ENCODE measurements around the gene CLSTN1.
A peak's percentile ranks its signal among the peaks of the same experiment; 100 is the strongest.
"Not testable (repeated sequence)": the region's sequence is repeated elsewhere in the genome, so short reads cannot be mapped to it uniquely, and the experiment has no call there.

CLSTN1 gene

DNA sequence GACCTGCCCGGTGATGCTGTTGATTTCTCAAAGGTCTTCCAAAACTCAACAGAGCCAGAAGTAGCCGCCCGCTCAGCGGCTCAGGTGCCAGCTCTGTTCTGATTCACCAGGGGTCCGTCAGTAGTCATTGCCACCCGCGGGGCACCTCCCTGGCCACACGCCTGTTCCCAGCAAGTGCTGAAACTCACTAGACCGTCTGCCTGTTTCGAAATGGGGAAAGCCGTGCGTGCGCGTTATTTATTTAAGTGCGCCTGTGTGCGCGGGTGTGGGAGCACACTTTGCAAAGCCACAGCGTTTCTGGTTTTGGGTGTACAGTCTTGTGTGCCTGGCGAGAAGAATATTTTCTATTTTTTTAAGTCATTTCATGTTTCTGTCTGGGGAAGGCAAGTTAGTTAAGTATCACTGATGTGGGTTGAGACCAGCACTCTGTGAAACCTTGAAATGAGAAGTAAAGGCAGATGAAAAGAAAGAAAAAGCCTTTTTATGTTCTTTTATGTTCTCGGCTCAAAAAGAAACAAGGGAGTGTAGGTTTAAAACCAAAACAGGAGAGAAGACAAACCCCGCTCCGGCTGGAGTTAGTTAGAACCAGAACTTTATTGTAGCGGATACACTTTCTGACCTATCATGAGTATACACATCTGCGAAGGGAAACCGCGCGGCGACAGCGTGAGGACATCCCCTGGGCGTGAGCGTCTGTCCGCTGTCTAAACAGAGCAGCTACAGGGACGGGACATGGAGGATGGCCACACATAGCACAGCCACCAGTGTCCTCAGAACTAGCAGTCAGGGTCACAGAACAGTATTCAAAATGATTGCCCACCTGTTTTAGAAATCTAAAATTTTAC, 95.1 kb downstream of the CLSTN1 start:
- no peak for DNase-seq (ENCODE audit: low read depth)

GRCh38 chr1:9726905-9727595, 96.7 kb downstream of the CLSTN1 start:
- DNase-seq (ENCODE audit: low read depth) = no peak

DNA sequence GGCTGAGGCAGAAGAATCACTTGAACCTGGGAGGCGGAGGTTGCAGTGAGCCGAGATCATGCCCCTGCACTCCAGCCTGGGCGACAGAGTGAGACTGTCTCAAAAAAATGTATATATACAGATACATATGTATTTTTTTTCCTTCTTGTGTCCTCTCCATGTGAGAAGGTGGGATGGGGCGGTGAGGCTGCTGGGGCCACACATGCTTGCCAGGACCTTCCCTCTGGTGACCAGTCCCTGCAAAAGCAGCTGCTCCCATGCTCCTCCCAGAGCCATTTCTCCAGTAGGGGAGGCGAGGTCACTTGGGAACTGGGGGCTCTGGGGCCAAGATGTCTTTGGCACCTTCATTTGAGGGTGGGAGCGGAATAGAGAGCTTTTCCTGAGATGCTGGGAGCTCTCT, 97.4 kb downstream of the CLSTN1 start:
- no peak for DNase-seq (ENCODE audit: low read depth)

GRCh38 chr1:9724706-9725476, 98.9 kb downstream of the CLSTN1 start:
- DNase-seq (ENCODE audit: low read depth) = peak; percentile 37

DNA sequence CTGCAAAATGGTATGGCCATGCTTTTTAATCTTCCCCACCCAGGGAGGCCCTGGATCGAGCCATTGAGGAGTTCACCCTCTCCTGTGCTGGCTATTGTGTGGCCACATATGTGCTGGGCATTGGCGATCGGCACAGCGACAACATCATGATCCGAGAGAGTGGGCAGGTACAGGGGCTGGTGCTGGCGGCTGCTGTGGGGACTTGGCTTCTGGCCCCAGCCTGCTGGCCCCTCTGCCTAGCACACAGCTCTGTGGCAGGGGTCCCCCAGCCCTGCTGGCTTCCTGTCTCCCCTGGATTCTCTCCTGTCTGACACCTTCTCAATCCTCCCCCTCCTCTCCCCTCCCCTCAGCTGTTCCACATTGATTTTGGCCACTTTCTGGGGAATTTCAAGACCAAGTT, 99.8 kb downstream of the CLSTN1 start:
- no peak for DNase-seq (ENCODE audit: low read depth)

DNA sequence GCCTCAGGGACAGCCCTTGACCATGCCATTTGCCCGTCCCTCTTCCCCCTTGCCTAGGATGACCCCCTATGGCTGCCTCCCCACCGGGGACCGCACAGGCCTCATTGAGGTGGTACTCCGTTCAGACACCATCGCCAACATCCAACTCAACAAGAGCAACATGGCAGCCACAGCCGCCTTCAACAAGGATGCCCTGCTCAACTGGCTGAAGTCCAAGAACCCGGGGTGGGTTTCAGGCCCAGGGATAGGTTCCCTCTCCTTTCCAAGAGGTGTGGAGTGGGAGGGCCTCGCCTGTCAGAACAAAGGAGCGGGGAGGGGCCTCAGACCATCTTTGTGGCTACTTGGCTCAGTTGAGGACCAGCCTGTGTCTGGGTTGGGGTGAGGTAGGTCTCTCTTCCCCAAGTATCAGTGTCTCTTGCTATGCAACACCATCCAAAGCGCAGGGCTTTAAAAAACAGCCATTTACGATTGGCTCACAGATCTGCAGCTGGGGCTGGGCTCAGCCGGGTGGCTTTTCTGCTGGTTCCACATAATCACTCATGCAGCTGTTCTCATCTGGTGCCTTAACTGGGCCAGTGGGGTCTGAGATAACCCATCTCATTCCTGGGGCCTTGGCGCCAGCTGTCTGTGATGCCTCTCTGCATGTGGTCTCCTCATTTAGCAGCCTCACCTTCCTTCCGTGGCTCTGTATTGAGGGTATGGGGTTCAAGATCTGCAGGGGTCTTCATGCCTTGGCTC, 100.5 kb downstream of the CLSTN1 start:
- no peak for DNase-seq (ENCODE audit: low read depth)

DNA sequence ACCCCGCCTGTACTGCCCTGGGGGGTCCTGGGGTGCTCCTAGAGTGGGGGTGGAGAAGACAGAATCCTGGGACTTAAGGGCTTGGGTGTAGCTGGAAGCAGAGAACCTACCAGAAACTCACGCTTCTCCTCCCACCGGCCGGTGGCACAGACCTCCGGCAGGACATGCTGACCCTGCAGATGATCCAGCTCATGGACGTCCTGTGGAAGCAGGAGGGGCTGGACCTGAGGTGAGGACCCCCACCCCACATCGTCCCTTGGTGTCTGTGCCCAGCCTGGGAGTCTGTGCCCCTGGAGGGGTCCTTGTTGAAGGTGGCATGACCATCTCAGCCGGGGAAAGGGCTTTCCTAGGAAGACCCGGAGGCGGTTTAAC, 101.4 kb downstream of the CLSTN1 start:
- no peak for DNase-seq (ENCODE audit: low read depth)

- no peak for DNase-seq (ENCODE audit: low read depth)
Observed at GRCh38 chr1:9721606-9722377, 102.0 kb downstream of the CLSTN1 start.

DNA sequence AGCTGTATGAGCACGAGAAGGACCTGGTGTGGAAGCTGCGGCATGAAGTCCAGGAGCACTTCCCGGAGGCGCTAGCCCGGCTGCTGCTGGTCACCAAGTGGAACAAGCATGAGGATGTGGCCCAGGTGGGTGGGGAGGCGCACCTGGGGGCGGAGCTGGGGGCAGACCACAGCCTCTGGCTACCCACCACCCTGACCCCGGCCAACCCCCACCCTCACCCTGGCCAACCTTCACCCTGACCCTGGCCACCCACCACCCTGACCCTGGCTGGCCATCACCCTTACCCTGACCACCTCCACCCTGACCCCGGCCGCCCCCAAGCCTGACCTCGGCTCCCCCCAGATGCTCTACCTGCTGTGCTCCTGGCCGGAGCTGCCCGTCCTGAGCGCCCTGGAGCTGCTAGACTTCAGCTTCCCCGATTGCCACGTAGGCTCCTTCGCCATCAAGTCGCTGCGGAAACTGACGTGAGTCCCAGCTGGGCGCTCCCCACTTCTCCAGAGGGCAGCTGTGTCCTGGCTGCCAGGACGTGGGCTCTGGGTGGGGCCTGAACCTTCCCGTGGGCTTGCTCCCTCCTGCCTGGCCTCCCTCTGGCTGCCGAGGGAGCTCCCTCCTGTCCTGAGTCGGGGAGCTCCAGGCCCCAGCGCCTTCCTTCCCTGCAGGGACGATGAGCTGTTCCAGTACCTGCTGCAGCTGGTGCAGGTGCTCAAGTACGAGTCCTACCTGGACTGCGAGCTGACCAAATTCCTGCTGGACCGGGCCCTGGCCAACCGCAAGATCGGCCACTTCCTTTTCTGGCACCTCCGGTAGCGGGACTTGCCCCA, 102.8 kb downstream of the CLSTN1 start:
- no peak for DNase-seq (ENCODE audit: low read depth)

- no peak for DNase-seq (ENCODE audit: low read depth)
Observed at GRCh38 chr1:9719978-9720722, 103.6 kb downstream of the CLSTN1 start.

DNA sequence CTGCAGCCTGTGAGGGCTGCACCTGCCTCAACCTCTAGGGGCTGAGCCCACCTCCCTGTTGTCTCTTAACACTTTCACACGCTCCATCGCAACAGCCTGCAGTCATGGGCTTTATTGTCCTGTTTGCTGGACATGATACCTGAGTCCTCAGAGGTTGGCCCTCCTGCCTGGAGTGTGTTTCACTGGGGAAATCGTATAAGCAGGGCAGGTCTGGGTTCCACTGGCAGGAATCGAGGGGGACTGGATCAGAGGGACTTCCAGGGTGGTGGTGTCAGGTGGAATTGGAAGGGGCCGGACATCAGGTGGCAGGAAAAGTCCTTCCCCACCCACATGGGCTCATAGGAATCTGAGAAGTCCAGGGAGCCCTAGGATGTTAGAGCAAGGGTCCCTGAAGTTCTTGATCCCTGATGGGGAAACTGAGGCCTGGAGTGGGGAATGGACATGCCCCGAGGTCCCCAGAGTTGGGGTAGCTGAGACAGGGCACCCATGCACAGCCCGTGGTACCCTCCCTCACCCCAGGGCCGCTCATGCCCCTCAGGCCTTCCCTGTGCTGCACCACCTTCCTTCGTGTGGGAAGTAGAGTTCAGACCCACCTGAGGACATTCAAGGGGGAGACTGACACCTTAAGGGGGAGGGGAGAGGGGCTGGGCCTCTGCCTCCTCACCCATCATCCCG, 105.6 kb downstream of the CLSTN1 start:
- DNase-seq (ENCODE audit: low read depth) = no peak

GRCh38 chr1:9717193-9718005, 106.4 kb downstream of the CLSTN1 start:
- no peak for DNase-seq (ENCODE audit: low read depth)

DNA sequence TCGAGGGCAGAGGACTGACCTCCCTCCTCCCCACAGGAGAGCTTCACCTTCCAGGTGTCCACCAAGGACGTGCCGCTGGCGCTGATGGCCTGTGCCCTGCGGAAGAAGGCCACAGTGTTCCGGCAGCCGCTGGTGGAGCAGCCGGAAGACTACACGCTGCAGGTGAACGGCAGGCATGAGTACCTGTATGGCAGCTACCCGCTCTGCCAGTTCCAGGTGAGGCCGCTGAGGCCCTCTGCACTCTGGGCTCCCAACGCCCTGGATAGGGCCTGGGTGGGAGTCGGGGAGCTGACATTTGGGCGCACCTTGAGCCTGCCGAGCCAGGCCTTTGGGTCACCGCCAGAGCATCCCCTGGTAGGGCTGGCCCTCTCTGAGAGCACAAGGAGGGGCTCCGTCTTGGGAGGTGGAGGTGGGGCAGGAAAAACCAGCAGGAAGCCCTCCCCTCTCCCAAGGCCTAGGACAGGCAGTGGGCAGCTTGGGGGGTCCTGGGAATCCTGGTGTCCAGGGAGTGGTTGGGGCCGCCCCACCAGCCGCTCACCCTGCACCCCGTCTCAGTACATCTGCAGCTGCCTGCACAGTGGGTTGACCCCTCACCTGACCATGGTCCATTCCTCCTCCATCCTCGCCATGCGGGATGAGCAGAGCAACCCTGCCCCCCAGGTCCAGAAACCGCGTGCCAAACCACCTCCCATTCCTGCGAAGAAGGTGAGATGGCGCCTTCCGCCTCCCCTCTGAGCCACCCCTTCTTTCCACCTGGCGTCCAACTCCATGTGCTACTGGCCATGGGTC, 107.2 kb downstream of the CLSTN1 start:
- DNase-seq (ENCODE audit: low read depth) = no peak

DNA sequence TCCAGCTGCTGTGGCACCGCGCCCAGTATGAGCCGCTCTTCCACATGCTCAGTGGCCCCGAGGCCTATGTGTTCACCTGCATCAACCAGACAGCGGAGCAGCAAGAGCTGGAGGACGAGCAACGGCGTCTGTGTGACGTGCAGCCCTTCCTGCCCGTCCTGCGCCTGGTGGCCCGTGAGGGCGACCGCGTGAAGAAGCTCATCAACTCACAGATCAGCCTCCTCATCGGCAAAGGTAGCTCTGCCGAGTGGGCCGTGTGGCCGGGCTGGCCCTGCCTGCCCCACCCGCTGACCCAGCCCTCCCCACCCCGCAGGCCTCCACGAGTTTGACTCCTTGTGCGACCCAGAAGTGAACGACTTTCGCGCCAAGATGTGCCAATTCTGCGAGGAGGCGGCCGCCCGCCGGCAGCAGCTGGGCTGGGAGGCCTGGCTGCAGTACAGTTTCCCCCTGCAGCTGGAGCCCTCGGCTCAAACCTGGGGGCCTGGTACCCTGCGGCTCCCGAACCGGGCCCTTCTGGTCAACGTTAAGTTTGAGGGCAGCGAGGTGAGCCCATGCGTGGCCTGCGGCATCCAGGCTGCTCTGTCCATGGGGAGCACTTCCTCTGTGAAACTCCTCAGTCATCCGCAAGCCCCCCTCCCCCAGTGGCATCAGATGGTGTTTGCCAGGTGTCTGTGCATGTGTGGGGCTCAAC, 108.1 kb downstream of the CLSTN1 start:
- no peak for DNase-seq (ENCODE audit: low read depth)

- DNase-seq (ENCODE audit: low read depth) = no peak
Observed at GRCh38 chr1:9714257-9714718, 109.5 kb downstream of the CLSTN1 start.

- not testable (repeated sequence) for DNase-seq (ENCODE audit: low read depth)
Observed at GRCh38 chr1:9712767-9713166, 111.0 kb downstream of the CLSTN1 start.

Measured in fibroblast of gingiva (primary cell).